Fibroblast of lung (primary cell): Measurements from ENCODE around the gene ZNF521. TPM values are rescaled to one million over a fixed set of nuclear protein-coding genes. Genes with fewer than 3 reads are reported as not detected.

Experiments
- DNase-seq, 2 donors: peaks; one replicate each; pipeline versions ENCODE4 v3.0.0 to v3.0.0-alpha.2; 2010; ENCODE audit warnings: low read depth in 2 of 2
- H2AFZ ChIP-seq: 2 replicates; pipeline ENCODE4 v1.5.1; 2012; ENCODE audit warnings: low read length, control low read depth, inconsistent platforms
- H3K27ac ChIP-seq: 2 replicates; pipeline ENCODE4 v1.5.1; 2011; ENCODE audit warnings: low read length, control low read depth; ENCODE audit not compliant: insufficient read depth
- H3K27me3 ChIP-seq: 2 replicates; pipeline ENCODE4 v1.5.1; 2011; ENCODE audit warnings: mild to moderate bottlenecking, low read length; ENCODE audit not compliant: control insufficient read depth, insufficient read depth
- H3K36me3 ChIP-seq: 2 replicates; pipeline ENCODE4 v1.5.1; 2011; ENCODE audit warnings: low read length; ENCODE audit not compliant: control insufficient read depth, insufficient read depth
- H3K4me1 ChIP-seq: 2 replicates; pipeline ENCODE4 v1.5.1; 2011; ENCODE audit warnings: low read length; ENCODE audit not compliant: control insufficient read depth, insufficient read depth; ENCODE audit errors: extremely low read depth
- H3K4me2 ChIP-seq: 2 replicates; pipeline ENCODE4 v1.5.1; 2011; ENCODE audit warnings: low read length, control low read depth; ENCODE audit not compliant: insufficient read depth; ENCODE audit errors: extremely low read depth
- H3K4me3 ChIP-seq, 4 experiments: fragments of 200-600 bp in 1 of 4; sonication (generic) in 1 of 4; replicated peaks in 1 of 4; 2 replicates each; pipeline ENCODE4 v1.5.1; 2011 to 2016; ENCODE audit warnings: low read length in 4 of 4, low read depth in 3 of 4, mild to moderate bottlenecking in 3 of 4, control low read depth in 2 of 4, inconsistent platforms in 1 of 4, mixed read lengths in 1 of 4; ENCODE audit not compliant: insufficient read depth in 1 of 4; ENCODE audit errors: control extremely low read depth in 1 of 4
- H3K79me2 ChIP-seq: 2 replicates; pipeline ENCODE4 v1.5.1; 2012; ENCODE audit warnings: mild to moderate bottlenecking, low read length, inconsistent platforms; ENCODE audit not compliant: control insufficient read depth, insufficient read depth
- H3K9ac ChIP-seq: 2 replicates; pipeline ENCODE4 v1.5.1; 2011; ENCODE audit warnings: mild to moderate bottlenecking, low read length, control low read depth; ENCODE audit not compliant: insufficient read depth
- H3K9me3 ChIP-seq: 2 replicates; pipeline ENCODE4 v1.5.1; 2012; ENCODE audit warnings: low read depth, low read length; ENCODE audit not compliant: control insufficient read depth, insufficient read depth
- H4K20me1 ChIP-seq: 2 replicates; pipeline ENCODE4 v1.5.1; 2011; ENCODE audit warnings: low read length; ENCODE audit not compliant: control insufficient read depth, insufficient read depth; ENCODE audit errors: extremely low read depth
- CTCF ChIP-seq, 2 donors: IDR thresholded peaks in 1 of 2; conservative IDR thresholded peaks in 1 of 2; 1 replicate in 1 of 2; 2 replicates in 1 of 2; pipeline ENCODE4 v1.5.1; 2011 to 2012; ENCODE audit warnings: low read length in 2 of 2, control low read depth in 1 of 2, inconsistent platforms in 1 of 2, low read depth in 1 of 2, mild to moderate bottlenecking in 1 of 2
- EZH2 ChIP-seq: IDR thresholded peaks from 2 replicates; pipeline ENCODE4 v1.5.1; 2012; ENCODE audit warnings: low read length, control low read depth, mild to moderate bottlenecking; ENCODE audit errors: missing control alignments
- polyA plus RNA-seq, 2 donors: library from polyadenylated mRNA; depleted of rRNA in 1 of 2; stranded (reverse) in 1 of 2; unstranded in 1 of 2; fragments of >200 nt; gene quantifications; 2 replicates each; pipeline ENCODE4 v1.2.1, GENCODE V29; 2011 to 2012; ENCODE audit warnings: missing spikeins in 1 of 2
- total RNA-seq: library from RNA; depleted of rRNA; stranded (reverse); fragments of >200 nt; gene quantifications from 2 replicates; pipeline ENCODE4 v1.2.1, GENCODE V29; 2014

The ZNF521 gene
- total and polyA plus RNA-seq, 2 donors (not counting 1 experiment from before 2014, with no cell fraction given), result 25.2 to 43.6 TPM

GRCh38 chr18:25262920-25263319 lies 89.0 kb downstream of the ZNF521 start:
- H3K4me1 ChIP-seq, result peaks cover 6% of the 10 kb centered on the region
- H3K27me3 ChIP-seq, result no peaks in the 10 kb centered on the region
- H3K36me3 ChIP-seq, result no peaks in the 10 kb centered on the region
- no peaks in the 10 kb centered on the region for H3K9me3 ChIP-seq
- no peak overlapping the region for H3K9ac ChIP-seq
- peak; percentile 47 to 61 for DNase-seq
- no peak overlapping the region for H2AFZ ChIP-seq
- TF ChIP-seq CTCF (conservative IDR thresholded peaks at IDR 0.05 in 1 of 2, IDR thresholded peaks at IDR 0.05 in 1 of 2; ENCODE audit: low read depth in 1 of 2, low read length in 2 of 2) (no peak), EZH2 (no peak)
- H3K27ac ChIP-seq, result peak overlapping the region; percentile 28
- no peak overlapping the region for H3K4me3 ChIP-seq
- no peaks in the 10 kb centered on the region for H4K20me1 ChIP-seq
- H3K79me2 ChIP-seq, result no peaks in the 10 kb centered on the region
- peak overlapping the region; percentile 23 for H3K4me2 ChIP-seq

GRCh38 chr18:25261768-25262167 lies 90.2 kb downstream of the ZNF521 start:
- Histone ChIP-seq H3K4me2 (no peak overlapping the region), H3K27me3 (no peaks in the 10 kb centered on the region), H4K20me1 (no peaks in the 10 kb centered on the region), H3K36me3 (no peaks in the 10 kb centered on the region), H2AFZ (no peak overlapping the region), H3K27ac (no peak overlapping the region), H3K79me2 (no peaks in the 10 kb centered on the region), H3K4me1 (peaks cover 6% of the 10 kb centered on the region), H3K4me3 (no peak overlapping the region), H3K9me3 (no peaks in the 10 kb centered on the region), H3K9ac (no peak overlapping the region)
- no peak for DNase-seq
- TF ChIP-seq EZH2 (no peak), CTCF (conservative IDR thresholded peaks at IDR 0.05 in 1 of 2, IDR thresholded peaks at IDR 0.05 in 1 of 2; ENCODE audit: low read depth in 1 of 2, low read length in 2 of 2) (no peak)

- DNase-seq, result no peak
- no peaks in the 10 kb centered on the region for H3K79me2 ChIP-seq
Measured at GRCh38 chr18:25256439-25256838, 95.5 kb downstream of the ZNF521 start.

More at GRCh38 chr18:25256439-25256838, 95.5 kb downstream of the ZNF521 start:
- H2AFZ ChIP-seq, result no peak overlapping the region
- H4K20me1 ChIP-seq, result no peaks in the 10 kb centered on the region
- no peaks in the 10 kb centered on the region for H3K4me1 ChIP-seq
- no peaks in the 10 kb centered on the region for H3K9me3 ChIP-seq
- H3K4me3 ChIP-seq, result no peak overlapping the region
- no peak overlapping the region for H3K9ac ChIP-seq
- no peaks in the 10 kb centered on the region for H3K36me3 ChIP-seq
- no peak for TF ChIP-seq EZH2
- no peaks in the 10 kb centered on the region for H3K27me3 ChIP-seq
- no peak overlapping the region for H3K27ac ChIP-seq
- no peak overlapping the region for H3K4me2 ChIP-seq
